Umbilical cord (tissue), 2 donors: ENCODE results near the gene FAM186B. TPM values are rescaled to one million over a fixed set of nuclear protein-coding genes. Genes with fewer than 3 reads are reported as not detected.

Experiments used
- DNase-seq: peaks from one replicate; pipeline ENCODE4 v3.0.0-alpha.2; 2015; ENCODE audit warnings: low spot score
- total RNA-seq: library from RNA; depleted of rRNA; stranded (reverse); fragments of >200 nt; gene quantifications from one replicate; pipeline ENCODE4 v1.2.3, GENCODE V29; 2014; ENCODE audit warnings: low replicate concordance; ENCODE audit not compliant: insufficient read depth

Gene FAM186B
- total RNA-seq, 1 donor from 2014 or later = not detected

DNA sequence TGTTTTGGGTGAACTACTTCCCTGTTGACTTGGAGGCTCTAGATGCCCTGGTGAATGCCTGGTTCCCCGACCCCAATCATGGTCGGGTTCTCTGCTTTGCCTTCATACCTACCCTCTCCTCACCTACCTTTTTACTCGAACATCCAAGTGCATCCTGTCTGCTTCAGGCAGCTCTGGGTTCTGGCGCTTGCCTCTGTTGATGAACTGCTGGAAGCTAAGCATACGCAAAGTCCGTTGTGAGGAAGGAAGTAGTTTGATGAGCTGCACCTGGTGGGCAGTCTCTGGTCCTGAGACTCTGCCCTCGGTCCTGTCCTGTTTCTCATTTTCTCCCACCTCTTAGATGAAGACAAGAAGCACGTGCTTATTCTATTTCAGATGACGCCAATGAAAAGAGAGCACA lies 53.0 kb downstream of the FAM186B start:
- DNase-seq = no peak

- no peak for DNase-seq
Measured at GRCh38 chr12:49552014-49552413, 53.4 kb downstream of the FAM186B start.

DNA sequence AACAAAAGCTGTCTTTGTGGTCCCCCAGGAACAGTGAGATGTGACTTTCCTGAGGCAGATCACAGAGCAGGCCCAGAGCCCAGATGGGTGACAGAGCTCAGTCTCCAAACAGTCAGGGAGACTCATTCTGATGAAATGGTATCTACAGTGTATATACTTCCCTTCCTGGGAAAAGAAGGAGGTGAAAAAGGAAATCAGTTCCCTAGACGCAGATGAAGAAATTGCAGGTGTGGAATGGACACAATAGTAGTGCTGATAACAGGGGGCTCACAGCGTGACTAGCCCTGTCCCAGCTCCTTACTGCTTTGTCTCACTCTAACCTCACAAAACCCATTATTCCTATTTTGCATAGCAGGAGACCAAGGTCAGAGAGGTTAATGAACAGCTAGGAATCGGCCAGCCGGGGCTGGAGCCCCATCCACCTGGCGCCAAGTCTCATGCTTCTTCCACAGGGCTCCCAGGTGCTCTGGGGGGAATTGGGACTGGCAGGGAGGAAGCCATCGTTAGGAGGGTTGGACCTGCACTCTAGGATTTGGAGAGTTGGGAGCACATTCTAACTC lies 54.7 kb downstream of the FAM186B start:
- no peak for DNase-seq

- no peak for DNase-seq
Measured at GRCh38 chr12:49549735-49550692, 55.4 kb downstream of the FAM186B start.

DNA sequence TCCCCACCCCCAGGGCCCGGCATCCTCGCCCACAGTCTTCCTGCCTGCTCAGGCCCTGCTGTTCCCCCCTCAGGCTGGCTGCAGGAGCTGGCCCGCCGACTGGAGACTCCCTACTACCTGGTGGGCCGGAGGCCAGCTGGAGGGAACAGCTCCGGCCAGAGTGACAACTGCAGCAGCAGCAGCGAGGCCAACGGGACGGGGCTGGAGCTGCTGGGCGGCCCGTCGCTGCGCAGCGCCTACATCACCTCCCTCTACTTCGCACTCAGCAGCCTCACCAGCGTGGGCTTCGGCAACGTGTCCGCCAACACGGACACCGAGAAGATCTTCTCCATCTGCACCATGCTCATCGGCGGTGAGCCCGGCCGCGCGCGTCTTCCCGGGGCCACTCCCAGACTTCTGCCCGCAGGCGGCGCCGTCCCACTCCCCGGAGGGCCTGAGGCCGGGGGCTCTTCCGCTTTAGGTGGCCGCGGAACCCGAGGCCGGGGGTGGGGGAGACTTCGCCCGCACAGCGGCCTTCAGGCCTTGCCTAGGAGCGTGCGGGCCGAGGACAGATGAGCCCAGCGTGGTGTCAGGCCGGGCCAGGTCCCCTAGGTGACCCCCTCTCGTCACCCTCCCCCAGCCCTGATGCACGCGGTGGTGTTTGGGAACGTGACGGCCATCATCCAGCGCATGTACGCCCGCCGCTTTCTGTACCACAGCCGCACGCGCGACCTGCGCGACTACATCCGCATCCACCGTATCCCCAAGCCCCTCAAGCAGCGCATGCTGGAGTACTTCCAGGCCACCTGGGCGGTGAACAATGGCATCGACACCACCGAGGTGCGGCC lies 56.4 kb downstream of the FAM186B start:
- peak; percentile 29 for DNase-seq

DNA sequence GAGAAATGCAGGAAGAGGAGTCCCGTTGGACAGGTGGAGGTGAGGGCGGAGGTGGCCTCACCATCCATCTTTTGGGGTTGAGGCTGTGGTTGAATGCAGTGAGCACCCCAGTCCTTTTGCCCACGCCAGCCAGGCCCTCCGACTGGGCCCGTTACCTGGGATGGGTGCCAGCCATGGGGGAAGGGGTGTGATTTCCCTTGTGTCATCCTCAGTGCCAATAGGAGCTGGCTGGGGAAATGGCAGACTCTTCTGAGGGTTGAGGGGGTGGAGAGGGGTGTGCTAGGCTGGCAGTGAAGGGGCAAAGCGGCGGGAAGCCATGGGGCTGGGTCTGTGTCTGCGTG lies 57.0 kb downstream of the FAM186B start:
- DNase-seq = no peak

DNA sequence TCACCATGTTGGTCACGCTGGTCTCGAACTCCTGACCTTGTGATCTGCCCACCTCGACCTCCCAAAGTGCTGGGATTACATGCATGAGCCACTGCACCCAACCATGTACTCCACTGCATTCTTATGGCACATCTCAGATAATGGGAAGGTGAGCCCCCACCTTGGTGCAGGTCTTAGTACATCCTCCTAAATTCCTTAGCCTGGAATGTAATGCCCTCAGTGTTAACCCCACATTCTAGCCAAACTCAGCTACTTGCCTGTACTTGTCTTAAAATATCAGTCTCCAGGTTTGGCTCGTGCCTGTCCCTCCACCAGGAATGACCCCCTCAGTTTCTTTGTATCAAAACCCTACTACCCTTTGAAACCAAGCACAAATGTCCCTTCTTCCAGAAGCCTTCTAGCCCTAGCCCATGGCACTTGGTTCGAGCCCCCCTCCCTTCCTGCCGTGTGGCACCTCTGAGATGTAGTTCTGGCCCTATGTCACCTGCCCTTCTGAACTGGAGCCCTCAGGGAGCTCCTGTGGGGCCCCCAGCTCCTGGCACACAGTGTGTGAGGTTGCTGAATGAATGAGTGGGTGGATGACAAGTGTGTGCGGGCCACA lies 58.2 kb downstream of the FAM186B start:
- no peak for DNase-seq

DNA sequence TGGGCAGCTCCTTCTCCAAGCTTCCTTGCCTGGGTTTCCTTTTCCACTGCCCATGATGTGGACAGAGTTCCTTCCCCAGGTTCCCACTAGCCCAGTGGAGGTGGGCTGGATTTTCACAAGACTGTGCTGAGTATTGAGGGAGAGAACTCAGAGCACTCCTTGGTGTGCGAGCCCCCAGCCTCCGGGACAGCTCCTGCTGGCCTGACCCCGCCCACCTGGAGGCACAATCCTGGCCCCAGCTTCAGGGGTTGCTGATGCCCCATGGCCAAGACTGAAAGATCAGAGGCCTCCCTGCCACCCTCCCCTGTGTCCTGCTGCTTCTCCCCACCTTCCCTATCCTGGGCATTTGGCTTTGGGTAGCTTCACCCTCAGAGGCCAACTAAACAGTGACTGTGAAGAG lies 59.0 kb downstream of the FAM186B start:
- no peak for DNase-seq

GRCh38 chr12:49545815-49546214 lies 59.6 kb downstream of the FAM186B start:
- DNase-seq = no peak

GRCh38 chr12:49543914-49544815 lies 61.3 kb downstream of the FAM186B start:
- no peak for DNase-seq

DNA sequence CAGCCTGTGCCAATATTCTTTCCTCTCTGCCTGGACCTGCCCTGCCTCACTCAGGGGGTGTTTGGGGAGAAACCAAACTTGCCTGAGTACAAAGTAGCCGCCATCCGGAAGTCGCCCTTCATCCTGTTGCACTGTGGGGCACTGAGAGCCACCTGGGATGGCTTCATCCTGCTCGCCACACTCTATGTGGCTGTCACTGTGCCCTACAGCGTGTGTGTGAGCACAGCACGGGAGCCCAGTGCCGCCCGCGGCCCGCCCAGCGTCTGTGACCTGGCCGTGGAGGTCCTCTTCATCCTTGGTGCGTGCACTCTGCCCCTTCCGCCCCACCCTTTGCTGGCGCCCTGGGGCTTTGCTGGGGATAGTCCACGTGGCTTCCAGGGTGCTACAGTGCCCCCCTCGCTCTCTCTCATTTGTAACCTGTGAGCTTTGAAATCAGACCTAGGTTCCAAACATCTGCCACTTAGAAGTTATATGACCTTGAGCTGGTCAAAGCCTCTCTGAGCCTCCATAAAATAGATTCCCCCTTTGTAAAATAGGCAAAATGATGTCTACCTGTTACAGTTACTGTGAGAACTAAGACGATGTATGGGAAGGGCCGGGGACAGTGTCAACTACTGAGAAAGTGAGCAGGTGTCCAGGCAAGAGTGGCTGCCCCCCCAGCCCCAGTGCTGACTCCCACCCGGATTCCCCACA lies 62.1 kb downstream of the FAM186B start:
- DNase-seq = no peak

- no peak for DNase-seq
Measured at GRCh38 chr12:49542592-49543160, 62.8 kb downstream of the FAM186B start.

GRCh38 chr12:49541911-49542505 lies 63.4 kb downstream of the FAM186B start:
- DNase-seq = no peak

- DNase-seq = no peak
Measured at GRCh38 chr12:49541140-49541861, 64.1 kb downstream of the FAM186B start.

DNA sequence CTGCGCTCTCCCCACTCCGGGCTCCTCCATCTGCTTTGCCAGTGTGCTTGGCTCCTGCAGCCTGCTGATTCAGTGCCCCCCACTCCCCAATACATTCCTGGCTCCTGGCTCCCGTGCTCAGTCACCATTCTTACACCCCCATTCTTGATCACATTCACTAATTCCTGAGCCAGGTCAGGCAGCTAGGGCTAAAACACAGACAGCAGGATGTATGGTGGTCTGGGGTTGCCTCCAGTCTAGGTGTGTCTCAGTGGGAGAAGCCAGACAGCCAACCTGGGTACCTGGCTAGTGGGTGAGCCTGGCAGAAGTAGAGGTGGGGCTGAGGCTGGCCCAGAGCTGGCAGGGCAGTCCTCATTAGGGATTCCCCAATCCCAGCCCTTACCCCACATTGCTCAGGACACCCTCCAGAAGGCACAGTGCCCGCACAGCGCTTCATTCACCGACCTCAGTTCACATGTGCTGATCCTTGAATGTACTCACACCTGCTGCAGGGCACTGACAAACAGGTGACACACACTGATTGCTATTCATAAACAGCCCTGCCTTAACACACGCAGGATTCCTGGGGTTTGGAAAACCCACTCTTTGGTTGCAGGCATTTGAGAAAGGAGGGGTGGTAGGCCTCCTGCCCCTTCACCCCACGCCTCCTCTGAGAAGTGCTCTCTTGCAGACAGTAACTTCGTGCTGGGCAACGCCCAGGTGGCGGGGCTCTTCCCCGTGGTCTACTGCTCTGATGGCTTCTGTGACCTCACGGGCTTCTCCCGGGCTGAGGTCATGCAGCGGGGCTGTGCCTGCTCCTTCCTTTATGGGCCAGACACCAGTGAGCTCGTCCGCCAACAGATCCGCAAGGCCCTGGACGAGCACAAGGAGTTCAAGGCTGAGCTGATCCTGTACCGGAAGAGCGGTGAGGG lies 65.0 kb downstream of the FAM186B start:
- no peak for DNase-seq

DNA sequence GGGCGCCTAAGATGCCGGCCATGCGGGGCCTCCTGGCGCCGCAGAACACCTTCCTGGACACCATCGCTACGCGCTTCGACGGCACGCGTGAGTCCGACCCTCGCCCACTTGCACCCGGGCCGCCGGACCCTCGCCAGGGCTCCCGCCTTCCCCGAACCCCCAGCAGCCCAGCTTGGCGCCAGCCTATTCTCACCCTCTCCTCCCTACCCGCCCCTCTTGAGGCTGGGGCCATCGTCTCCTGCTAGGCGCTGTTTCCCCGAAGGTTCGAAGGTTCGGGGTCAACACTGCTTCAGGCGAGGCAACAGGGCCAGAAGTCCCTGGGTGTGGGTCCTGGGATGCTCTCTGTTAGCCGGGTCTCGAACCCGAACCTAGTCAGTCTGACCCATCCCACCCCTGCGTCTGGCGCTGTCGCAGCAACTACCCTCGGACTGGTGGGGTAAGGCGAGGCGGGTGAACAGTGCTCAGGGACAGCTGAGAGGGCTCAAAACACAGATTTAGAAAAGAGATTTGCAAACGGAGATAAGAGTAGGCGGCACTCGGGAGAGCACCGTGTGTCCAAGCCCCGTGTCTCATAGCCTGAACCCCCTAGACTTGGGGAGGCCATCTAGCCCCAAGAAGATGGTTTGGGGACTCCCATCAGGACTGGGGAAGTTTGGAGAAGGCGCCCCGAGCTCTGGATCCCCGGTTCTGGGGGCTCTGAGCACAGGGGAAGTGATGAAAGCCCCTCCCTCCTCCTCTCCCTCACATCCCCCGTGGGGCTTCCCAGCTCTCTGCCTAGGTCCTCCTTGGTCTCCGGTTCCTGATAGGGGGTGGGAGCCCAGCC lies 65.8 kb downstream of the FAM186B start:
- no peak for DNase-seq
